HTR-8/SVneo (cell line): ENCODE results near the gene LLCFC1.

Experiments used
- DNase-seq: peaks from one replicate; pipeline ENCODE4 v3.0.0; 2011; ENCODE audit warnings: low spot score, mixed read lengths; ENCODE audit not compliant: insufficient read length
- FAIRE-seq: peaks from 2 replicates; lab custom pipeline; 2011; peaks lifted over from hg19 to GRCh38; lab: Jason Lieb, UNC

Gene LLCFC1

DNA sequence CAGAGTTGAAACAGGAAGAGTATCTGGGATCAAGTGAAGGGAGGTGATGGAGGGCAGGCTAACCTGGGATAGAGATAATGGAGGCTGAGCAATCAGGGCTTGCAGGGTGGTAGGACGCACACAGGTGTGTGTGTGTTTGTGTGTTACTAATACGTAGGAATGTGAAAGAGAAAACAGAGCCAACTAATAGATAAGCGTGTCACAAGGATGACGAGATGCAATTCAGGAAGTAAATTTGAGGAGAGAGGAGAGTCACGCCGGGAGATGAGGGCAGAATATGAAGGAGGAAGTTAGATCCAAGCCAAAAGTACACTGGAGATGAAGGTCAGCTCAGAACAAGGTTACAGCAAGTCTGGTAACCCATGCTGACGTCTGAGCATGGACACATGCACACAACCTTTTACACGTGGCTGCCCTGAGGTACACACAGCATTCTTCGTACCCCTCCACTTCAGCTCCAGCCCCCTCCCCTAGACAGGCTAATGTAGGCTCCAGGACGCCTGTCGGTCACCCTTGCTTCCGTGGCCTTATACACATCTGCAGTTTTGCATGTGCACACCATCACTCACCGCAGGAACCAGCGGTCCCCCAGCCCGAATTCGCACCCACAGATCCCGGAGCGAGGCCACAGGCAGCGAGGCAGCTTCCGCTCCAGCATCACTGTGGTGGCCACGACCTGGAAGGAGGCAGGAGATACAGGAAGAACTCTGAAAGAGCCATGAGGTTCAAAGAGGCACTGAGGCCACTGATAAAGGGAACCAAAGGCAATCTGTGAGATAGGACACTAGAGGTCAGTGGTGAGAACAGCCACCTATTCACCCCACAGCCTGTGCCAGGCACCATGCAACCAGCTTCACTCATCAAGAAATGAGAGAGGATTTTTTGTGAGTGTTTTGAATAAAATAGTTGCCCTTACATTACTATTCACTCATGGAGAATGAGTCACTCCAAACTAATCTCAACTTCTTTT, 30.1 kb upstream of the LLCFC1 start:
- no peak for FAIRE-seq
- DNase-seq: no peak

DNA sequence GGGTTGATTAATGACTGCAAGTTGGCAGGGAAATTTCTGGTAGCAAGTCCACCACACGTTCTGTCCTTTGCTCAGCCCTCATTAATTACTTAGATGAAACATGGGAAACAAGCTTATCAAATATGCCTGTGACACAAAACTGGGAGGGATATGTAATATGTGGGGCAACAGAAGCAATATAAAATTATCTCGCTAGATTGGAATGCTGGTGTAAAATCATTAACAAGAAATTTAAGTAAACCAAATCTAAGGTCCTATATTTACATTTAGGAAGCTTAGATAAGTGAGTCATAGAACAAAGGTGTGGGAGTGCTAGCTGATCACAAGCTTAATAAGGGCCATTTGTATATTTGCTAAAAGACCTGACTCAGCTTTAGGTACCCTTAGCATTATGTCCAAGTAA, 29.3 kb upstream of the LLCFC1 start:
- FAIRE-seq: no peak

DNA sequence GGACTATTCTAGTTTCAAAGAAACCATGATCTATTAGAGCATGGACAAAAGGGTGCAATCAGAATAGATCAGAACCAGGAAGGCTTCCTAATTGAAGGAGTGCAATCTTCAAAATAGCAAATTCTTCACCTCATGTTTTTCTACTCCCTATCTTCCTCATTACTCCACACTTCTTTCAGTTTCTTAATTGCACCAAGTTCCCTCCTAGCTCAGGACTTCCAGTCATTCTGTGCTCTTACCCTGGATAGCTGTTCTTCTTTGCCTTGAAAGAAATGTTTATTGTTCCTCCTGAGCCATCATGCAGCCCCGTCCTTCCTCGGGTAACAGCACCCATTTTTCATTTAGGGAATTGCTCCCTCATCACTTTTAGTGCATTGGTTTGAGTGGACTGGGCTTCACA, 28.8 kb upstream of the LLCFC1 start:
- DNase-seq: no peak
- FAIRE-seq: no peak

More for the DNA sequence above, 29.3 kb upstream of the LLCFC1 start:
- no peak for DNase-seq

DNA sequence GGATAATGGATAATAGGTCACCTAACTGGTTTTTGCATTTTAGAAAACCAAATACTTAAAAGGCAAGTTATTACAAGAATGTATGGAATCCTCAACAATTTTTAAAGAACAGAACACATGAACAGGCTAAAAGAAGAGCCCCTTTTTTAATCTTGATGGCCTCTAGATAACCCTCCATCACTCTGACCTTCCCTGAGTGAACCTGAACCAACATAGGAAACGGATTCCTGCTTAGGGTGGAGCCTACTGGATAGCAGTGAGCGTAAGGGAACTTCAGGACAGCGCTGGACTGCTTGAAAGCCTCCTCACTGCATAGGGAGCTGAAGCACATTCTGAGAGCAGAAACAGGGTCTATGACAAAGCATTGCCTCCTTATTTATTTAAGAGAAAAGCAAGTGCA, 26.2 kb upstream of the LLCFC1 start:
- FAIRE-seq: no peak
- DNase-seq: no peak

DNA sequence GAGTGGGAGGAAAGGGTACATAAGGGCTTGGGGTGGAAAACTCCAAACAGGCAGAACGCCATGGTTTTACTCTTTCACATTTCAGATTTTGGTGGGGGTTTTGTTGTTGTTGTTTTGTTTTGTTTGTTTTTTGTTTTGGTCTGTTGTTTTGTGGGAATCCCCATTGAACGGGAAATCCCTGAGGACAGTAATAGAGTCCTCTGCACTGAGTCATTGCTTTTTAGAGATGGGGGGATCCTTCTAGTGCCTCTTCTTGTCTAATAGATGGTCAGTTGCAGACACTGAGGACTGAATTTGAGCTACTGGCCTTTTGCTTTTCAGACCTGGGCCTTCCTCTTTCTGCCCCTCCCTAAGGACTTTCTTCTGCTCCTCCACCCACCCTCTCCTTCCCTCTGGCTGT, 25.7 kb upstream of the LLCFC1 start:
- DNase-seq (no peak), FAIRE-seq (no peak)

DNA sequence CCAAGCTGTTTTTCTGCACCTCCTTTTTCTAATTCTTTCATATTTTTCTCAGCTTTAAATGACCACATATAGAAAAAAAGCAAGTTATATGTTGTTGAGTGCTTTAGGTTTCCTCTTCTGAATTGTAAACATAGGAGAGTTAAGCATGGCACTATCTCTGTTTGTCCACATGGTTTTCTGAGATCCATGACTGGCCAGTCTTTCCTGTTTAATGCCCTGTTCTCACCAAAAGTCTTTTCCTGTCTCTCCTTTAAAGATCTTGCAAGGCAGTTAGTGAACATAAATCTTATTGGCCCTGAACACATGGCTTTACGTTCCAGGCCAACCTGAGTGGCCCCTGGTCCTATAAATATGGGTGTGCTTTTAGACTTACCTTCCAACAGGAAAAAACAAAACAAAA, 25.2 kb upstream of the LLCFC1 start:
- DNase-seq (no peak), FAIRE-seq (no peak)

DNA sequence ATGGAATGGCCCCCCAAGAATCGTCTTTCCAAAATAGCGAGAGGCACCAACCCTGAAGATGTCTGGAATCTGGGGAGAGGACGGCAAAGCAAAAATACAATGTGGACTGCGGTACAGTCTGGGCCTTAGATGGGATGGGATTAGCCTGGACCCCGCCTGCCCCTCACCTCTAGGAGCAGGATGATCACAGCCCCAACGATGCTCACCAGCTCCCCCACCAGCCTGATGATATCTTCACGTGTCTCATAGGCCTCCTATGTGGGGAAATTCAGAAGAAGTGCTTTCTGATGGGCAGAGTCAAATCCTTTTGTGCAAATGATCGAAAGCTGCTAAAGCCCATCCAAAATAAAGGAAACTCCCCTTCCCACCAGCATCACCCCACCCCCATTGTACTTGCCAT, 24.0 kb upstream of the LLCFC1 start:
- FAIRE-seq (no peak), DNase-seq (no peak)

DNA sequence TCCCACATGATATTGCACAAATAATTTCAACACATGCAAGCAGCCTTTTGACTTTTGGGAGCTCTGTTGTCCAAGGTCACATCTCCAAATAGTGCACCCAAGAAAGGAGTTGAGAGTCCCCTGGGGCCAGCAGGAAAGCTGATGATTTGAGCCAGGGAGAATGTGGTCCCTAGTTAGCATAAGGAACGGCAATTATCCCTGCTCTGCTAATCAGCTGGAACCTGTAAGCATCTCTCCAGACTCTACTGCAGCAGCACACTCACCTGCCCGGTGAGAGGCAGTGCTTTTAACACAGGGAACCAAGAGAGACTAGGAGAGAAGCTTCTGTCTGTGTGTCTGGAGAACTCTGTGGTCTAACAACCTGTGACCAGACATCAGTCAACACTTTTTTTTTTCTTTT, 22.8 kb upstream of the LLCFC1 start:
- DNase-seq: no peak
- FAIRE-seq: no peak

DNA sequence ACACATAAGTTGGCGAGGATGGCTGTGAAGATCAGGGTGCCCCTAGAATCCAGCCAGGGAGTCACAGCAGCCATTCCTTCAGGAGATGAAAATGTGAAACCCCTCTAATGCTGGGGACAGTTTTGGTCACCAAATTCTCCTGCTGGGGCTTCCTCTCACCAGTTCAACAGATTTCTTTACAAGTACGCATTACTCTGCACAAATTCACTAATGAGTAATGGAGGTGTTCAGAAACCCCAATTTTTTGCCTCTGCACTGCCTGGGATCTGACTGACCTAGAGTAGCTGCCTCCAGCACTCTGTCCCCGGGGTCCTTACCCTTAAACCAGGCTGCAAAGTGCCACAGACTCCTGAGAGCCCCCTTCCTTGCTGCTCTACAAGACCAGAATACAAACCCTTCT, 21.8 kb upstream of the LLCFC1 start:
- FAIRE-seq (no peak), DNase-seq (no peak)

DNA sequence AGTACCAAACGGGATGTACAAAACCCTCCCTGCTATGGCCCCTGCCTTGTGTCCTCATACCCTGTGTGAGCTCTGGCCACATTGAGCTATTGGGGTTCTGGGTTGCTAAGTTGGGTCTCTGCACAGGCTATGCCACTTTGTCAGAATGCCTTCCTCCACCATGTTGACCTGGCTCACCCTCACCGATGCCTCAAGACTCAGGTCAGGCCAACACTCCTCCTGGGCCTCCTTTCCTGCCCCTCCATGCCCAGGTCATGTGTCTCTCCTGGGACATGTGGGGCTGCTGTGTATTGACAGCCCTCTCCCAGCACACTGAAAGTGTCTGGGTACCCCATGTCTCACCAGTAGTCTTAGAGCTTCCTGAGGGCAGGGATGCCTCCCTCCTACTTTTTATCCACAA, 20.4 kb upstream of the LLCFC1 start:
- FAIRE-seq (no peak), DNase-seq (no peak)

DNA sequence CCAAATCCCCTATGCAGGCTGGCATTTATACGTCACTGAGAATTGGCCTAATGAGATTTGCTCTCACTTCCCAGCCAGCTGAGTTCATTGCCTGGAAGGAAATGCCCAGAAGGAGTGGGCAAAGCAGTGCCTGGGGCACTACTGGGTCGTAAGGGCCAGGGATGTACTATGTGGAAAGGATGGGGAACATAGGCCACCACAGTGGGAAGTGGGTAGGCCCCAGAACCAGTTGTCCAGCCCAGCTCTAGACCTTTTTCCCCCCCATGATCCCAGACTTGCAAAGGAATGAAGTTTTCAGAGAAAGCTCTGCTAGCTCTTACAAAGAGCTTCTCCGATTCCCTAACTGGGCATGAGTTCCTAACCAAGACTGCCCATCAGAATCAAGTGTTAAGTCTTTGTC, 19.6 kb upstream of the LLCFC1 start:
- DNase-seq: no peak
- no peak for FAIRE-seq

DNA sequence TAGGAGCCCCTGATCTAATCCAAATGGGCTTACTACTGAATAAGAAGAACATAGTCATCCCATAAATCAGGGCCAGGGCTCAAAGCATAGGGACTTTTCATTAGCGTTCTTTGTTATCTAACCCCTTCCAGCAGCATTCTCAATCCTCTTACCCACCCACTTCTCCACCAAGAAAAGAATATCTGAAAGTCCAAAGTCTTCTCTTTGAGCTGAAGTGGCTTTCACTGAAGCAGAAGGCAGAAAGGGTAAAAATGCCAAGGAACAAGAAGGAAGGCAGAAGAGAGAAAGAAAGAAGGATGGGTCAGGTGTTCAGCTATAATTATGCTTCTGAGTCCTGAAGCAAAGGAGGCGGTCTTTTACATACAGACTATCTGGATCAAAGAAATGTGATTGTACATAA, 15.9 kb upstream of the LLCFC1 start:
- no peak for FAIRE-seq
- no peak for DNase-seq

DNA sequence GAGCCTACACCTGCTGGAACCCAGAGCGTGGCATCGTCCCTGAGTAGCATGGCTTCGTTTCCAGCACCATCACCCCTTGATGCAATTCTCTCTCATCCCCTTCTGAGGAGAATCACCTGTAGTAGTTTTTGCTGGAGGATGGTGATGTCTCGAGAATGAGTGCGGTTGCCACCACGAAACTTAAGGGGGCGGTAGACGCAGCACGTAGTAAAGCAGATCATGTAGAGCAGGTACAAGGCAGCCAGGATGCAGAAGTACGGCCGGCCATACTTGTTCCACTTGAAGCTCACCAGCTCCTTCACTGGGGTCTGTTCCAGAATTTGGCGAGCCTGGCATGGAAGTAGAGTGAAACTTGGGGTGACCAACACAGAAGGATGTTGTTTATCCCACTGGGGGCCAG, 13.9 kb upstream of the LLCFC1 start:
- DNase-seq (no peak), FAIRE-seq (no peak)

DNA sequence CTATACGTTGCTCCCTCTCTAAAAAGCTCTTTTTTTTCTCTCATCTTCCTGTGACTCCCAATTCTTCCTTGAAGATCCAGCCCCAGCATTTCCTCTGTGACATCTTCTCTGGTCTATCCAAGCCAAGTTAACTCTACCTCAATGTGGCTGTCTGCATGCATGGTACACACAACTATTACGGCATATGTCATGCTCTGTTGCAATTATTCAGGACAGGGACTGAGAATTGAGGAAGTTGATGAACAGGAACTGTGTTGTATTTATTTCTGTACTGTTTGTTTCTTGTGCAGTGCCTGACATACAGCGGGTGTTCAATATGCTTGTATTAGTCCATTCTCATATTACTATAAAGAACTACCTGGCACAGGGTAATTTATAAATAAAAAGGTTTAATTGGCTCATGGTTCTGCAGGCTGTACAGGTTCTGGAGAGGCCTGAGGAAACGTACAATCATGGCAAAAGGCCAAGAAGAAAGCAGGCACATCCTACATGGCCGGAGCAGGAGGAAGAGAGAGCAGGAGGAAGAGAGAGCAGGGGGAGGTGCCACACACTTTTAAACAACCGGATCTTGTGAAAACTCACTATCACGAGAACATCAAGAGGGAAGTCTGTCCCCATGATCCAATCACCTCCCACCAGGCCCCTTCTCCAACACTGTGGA, 12.1 kb upstream of the LLCFC1 start:
- no peak for FAIRE-seq
- no peak for DNase-seq

DNA sequence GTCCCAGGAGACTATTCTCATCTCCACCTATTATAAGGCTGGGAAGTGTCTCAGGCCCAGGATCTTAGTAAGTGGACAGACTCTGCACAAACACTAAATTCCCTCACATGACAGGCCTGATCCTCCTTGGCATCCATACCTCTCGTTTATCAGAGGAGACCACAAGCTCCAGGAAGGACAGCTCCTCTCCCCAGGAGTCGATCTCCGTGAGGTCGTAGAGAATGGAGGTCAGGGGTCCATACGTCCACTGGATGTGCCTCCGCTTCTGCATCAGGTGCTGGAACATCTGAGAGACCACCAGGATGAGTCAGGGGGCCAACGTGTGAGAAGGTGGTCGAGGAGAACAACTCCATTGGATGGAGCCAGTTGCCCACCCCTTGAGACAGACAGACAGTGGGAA, 11.3 kb upstream of the LLCFC1 start:
- FAIRE-seq (no peak), DNase-seq (no peak)

DNA sequence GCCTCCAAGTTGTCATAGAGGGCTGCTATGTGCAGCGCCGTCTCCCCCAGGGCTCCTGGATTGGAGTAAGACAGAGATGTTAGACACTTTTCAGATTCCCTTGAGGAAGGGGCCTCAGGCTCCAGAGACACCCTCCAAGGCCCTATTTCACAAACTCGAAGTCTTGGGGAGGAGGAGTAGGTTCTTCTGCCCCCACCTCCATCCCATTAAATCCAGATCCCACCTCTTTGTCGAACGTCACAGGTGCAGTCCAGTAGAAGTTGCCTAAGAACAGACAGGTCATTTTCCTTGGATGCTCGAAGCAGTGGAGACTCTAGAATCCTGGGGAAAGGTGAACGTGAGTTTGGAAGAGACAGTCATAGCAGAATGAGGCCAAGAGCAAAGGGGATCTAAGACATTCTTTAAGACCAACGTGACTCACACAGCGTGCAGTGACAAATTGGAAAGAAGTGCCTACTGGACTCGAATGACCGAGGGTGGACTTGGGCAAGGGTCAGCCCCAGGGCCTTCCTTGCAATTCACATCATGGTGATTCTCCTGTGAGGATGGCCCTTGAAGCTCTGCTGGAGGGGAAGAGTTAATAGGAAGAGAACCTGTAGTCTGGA, 9.1 kb upstream of the LLCFC1 start:
- no peak for DNase-seq
- FAIRE-seq: no peak

DNA sequence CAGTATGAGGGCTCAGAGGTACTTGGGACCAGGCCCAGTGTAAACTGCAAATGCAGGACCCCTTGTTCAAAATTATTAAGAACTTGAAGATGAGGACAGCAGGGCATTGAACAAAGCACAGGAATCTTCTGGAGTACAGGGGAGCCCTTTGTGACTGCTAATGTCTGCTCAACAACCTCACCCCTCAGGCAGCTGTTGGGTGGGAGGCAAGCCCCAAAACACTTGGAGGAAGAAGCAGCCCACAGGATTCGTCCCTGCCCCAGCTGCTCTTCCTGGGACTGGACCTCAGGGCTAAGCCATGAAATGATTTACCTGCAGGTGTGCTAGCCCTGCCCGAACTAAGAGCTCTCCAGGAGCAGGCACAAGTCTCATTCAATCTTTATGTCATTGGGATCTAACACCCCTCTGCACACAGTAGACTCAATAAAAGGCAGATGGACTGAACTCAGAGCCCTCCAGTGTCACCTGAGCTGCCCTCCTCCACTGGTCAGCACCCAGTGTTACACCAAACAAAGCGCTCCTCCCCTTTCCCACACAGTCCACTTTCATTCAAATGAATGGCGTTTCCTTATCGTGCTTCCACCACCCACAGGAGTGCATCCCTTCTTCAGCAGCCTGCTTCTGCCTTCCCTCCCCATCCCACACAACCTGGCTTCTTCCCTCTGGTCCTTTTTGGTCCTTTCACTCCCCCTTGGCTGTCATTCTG, 6.7 kb upstream of the LLCFC1 start:
- FAIRE-seq: no peak
- no peak for DNase-seq

DNA sequence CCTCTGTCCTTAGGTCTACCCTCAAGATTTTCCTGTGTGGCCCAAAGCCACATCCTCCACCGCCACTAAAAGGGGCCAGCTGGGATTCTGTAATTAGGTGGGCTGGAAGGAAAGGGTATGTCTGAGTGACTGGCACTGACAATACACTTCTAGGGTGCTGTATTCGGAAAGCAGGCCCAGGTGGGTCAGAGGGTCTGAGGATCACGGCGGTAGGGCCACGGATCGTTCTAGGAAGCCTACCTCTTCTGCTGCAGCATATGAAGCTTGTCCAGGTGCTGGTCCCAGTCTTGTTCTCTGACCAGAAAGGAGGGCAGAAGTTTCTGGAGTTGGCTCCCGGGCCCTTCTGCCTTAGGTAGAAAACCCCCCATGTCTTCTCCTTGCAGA, 6.2 kb upstream of the LLCFC1 start:
- FAIRE-seq: no peak
- DNase-seq: no peak

DNA sequence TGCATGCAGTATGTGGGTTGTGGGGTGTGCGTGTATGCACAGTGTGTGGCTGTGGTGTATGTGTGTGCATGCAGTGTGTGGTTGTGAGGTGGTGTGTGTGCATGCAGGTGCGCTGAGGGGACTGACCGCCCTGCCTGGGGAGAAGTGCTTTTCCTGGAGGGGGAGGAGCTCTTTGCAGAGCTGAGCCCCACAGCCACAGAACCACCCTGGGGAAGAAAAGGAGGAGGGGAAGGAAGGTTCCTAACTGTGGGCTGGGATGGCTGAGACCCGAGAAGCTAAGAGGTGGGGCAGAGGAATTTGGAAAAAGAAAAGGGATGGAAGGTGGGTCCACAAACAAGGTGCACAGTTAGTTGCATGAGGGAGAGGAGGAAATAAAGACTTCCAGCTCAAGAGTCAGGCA, 5.7 kb upstream of the LLCFC1 start, which contains the start of gene TRPV5:
Gene TRPV5, minus strand, starts transcription at position 123 of the 400 bp plus-strand sequence. CDS start 287 bp downstream, outside the sequence.
- DNase-seq (no peak), FAIRE-seq (no peak)

DNA sequence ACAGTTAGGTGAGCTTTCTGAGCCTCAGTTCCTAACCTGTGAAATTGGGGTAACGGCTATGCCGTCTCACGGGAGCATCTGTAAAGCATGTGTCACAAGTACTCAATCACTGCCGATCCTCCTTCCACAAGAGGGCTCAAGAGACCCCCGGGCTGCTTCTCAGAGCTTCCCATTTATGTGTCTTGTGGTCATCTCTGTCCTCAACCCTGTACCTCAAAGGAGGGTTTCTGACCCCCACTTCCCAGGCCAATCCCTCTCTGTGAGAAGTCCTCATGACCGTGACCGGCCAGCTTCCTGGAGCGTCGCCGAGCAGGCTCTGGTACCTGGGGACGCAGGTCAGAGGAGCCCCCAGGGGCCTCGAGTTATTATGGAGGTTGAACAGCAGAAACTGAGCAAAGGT, 5.2 kb upstream of the LLCFC1 start:
- no peak for DNase-seq
- FAIRE-seq: no peak
